Endothelial cell of umbilical vein (primary cell): ENCODE results near the gene FARP2. TPM values are rescaled to one million over a fixed set of nuclear protein-coding genes. Genes with fewer than 3 reads are reported as not detected.

Experiments used
- BruUV-seq: library from RNA; stranded (reverse); fragments of 400-500 nt; replicated peaks from 2 replicates; lab custom pipeline; 2021; lab: Mats Ljungman, UMichigan
- CTCF ChIA-PET: fragments of 300-600, 350-600 bp; sonication (Branson Sonifier 250); formaldehyde crosslinking; loops from one replicate; lab custom pipeline; 2021; ENCODE audit warnings: antibody characterized with exemption, inconsistent platforms; lab: Charles Lee
- POLR2A ChIA-PET: fragments of 300-600, 350-600 bp; sonication (Branson Sonifier 250); formaldehyde crosslinking; loops from one replicate; lab custom pipeline; 2021; ENCODE audit warnings: antibody characterized with exemption, inconsistent platforms; lab: Charles Lee
- DNase-seq: peaks from one replicate; pipeline ENCODE4 v3.0.0-alpha.2; 2011; ENCODE audit warnings: low read depth, low spot score
- FAIRE-seq: peaks from 2 replicates; lab custom pipeline; 2011; peaks lifted over from hg19 to GRCh38; lab: Jason Lieb, UNC
- H2AFZ ChIP-seq: 2 replicates; pipeline ENCODE4 v1.6.0; 2012; ENCODE audit warnings: low read depth, low read length, control low read depth, inconsistent platforms
- H3K27ac ChIP-seq: 2 replicates; pipeline ENCODE4 v1.5.1; 2011; ENCODE audit warnings: low read depth, mild to moderate bottlenecking, control low read depth, low read length, moderate library complexity; ENCODE audit not compliant: insufficient read depth
- H3K27me3 ChIP-seq, 2 experiments: 2 replicates each; pipeline versions ENCODE4 v1.6.0 to v1.6.1; 2011; ENCODE audit warnings: low read length in 2 of 2, mixed read lengths in 1 of 2; ENCODE audit not compliant: control insufficient read depth in 2 of 2, insufficient read depth in 2 of 2
- H3K36me3 ChIP-seq, 2 experiments: 2 replicates in 1 of 2; 3 replicates in 1 of 2; pipeline ENCODE4 v1.5.1; 2011; ENCODE audit warnings: low read length in 2 of 2, mild to moderate bottlenecking in 1 of 2, moderate library complexity in 1 of 2; ENCODE audit not compliant: control insufficient read depth in 2 of 2, insufficient read depth in 2 of 2; ENCODE audit errors: extremely low read depth in 1 of 2
- H3K4me1 ChIP-seq: 3 replicates; pipeline ENCODE4 v1.5.1; 2011; ENCODE audit warnings: mild to moderate bottlenecking, low read length; ENCODE audit not compliant: control insufficient read depth, insufficient read depth; ENCODE audit errors: extremely low read depth
- H3K4me2 ChIP-seq: 2 replicates; pipeline ENCODE4 v1.6.1; 2011; ENCODE audit warnings: low read length, control low read depth, mixed read lengths; ENCODE audit not compliant: insufficient read depth
- H3K4me3 ChIP-seq, 3 experiments: fragments of 200-600 bp in 1 of 3; sonication (generic), shearing (Covaris generic) in 1 of 3; replicated peaks in 1 of 3; 2 replicates each; pipeline ENCODE4 v1.5.1; 2011 to 2016; ENCODE audit warnings: control low read depth in 3 of 3, low read length in 3 of 3, mild to moderate bottlenecking in 2 of 3, inconsistent platforms in 1 of 3, low read depth in 1 of 3, moderate library complexity in 1 of 3; ENCODE audit not compliant: insufficient read depth in 1 of 3
- H3K79me2 ChIP-seq: 2 replicates; pipeline ENCODE4 v1.6.0; 2012; ENCODE audit warnings: low read length, inconsistent platforms; ENCODE audit not compliant: control insufficient read depth, insufficient read depth
- H3K9ac ChIP-seq: replicated peaks from 2 replicates; pipeline ENCODE3; 2011; ENCODE audit warnings: low read length, control low read depth; ENCODE audit not compliant: insufficient read depth; ENCODE audit errors: extremely low read depth
- H3K9me1 ChIP-seq: replicated peaks from 3 replicates; pipeline ENCODE4 v1.6.0; 2011; ENCODE audit warnings: mild to moderate bottlenecking, low read length; ENCODE audit not compliant: control insufficient read depth, insufficient read depth; ENCODE audit errors: extremely low read depth
- H3K9me3 ChIP-seq: replicated peaks from 2 replicates; pipeline ENCODE4 v1.5.1; 2012; ENCODE audit warnings: low read length, inconsistent platforms; ENCODE audit not compliant: control insufficient read depth, insufficient read depth
- H4K20me1 ChIP-seq: replicated peaks from 2 replicates; pipeline ENCODE3; 2011; ENCODE audit warnings: mild to moderate bottlenecking, low read length; ENCODE audit not compliant: control insufficient read depth, insufficient read depth; ENCODE audit errors: extremely low read depth
- CTCF ChIP-seq, 2 donors: IDR thresholded peaks; 1 replicate in 1 of 2; 2 replicates in 1 of 2; pipeline ENCODE4 v1.5.1; 2011; ENCODE audit warnings: low read length in 2 of 2, mild to moderate bottlenecking in 2 of 2, moderate library complexity in 2 of 2, control low read depth in 1 of 2, inconsistent platforms in 1 of 2, low read depth in 1 of 2; ENCODE audit not compliant: insufficient read depth in 1 of 2; ENCODE audit errors: extremely low read depth in 1 of 2
- EZH2 ChIP-seq: IDR thresholded peaks from 2 replicates; pipeline ENCODE4 v1.6.1; 2012; ENCODE audit warnings: borderline replicate concordance, low read depth, mild to moderate bottlenecking, moderate library complexity, low read length, inconsistent platforms; ENCODE audit not compliant: severe bottlenecking
- FOS ChIP-seq: IDR thresholded peaks from 2 replicates; pipeline ENCODE4 v1.6.1; 2011; ENCODE audit warnings: mild to moderate bottlenecking, low read length, moderate library complexity, borderline replicate concordance; ENCODE audit not compliant: insufficient read depth
- GATA2 ChIP-seq: IDR thresholded peaks from 2 replicates; pipeline ENCODE4 v1.7.0; 2011; ENCODE audit warnings: low read depth, mild to moderate bottlenecking, moderate library complexity, mixed read lengths, low read length; ENCODE audit not compliant: insufficient read length, insufficient read depth
- JUN ChIP-seq: IDR thresholded peaks from 2 replicates; pipeline ENCODE4 v1.6.1; 2011; ENCODE audit warnings: borderline replicate concordance, low read depth; ENCODE audit not compliant: insufficient read length, insufficient read depth
- MAX ChIP-seq: IDR thresholded peaks from 2 replicates; pipeline ENCODE4 v1.6.1; 2011; ENCODE audit not compliant: insufficient read depth, insufficient read length
- MYC ChIP-seq: IDR thresholded peaks from one replicate; pipeline ENCODE4 v1.6.1; 2011; ENCODE audit warnings: mild to moderate bottlenecking, low read depth, low read length
- POLR2A ChIP-seq: IDR thresholded peaks from 2 replicates; pipeline ENCODE4 v1.6.1; 2012; ENCODE audit warnings: low read depth, mild to moderate bottlenecking, control low read depth, low read length
- POLR2AphosphoS5 ChIP-seq: IDR thresholded peaks from 2 replicates; pipeline ENCODE4 v1.6.1; 2012; ENCODE audit warnings: low read depth, mild to moderate bottlenecking, control low read depth, low read length, moderate library complexity; ENCODE audit not compliant: insufficient read depth
- dilution Hi-C: fragments of 300-500 bp; cut with MboI; formaldehyde crosslinking; loops from one replicate; pipeline ENCODE4 v1.15.0; 2019; ENCODE audit warnings: low sequenced_read_pairs; ENCODE audit not compliant: extremely low pct_ligation_motif_present
- intact Hi-C: fragments of 100-400 bp; cut with micrococcal nuclease; formaldehyde crosslinking; loops from one replicate; pipeline ENCODE4 v1.10.0; 2022
- polyA plus RNA-seq, 4 experiments: library from polyadenylated mRNA; depleted of rRNA in 3 of 4; stranded (reverse) in 3 of 4; unstranded in 1 of 4; fragments of >200 nt; gene quantifications; 2 replicates each; pipeline versions ENCODE4 v1.2.1 to v1.2.3, GENCODE V29; 2011 to 2012; ENCODE audit warnings: missing spikeins in 1 of 4
- total RNA-seq: library from RNA; stranded (reverse); gene quantifications from 2 replicates; pipeline ENCODE4 v1.2.3, GENCODE V29; 2021

Gene FARP2
- total and polyA plus RNA-seq, 2 donors (not counting 3 experiments of a cell fraction or from before 2014, with no cell fraction given), result 15.3 to 45.3 TPM

GRCh38 chr2:241321033-241321432 lies 35.1 kb upstream of the FARP2 start:
- Histone ChIP-seq H3K27ac (no peak overlapping the region), H2AFZ (no peak overlapping the region), H3K4me3 (no peak overlapping the region), H3K9me3 (no peaks in the 10 kb centered on the region), H4K20me1 (peaks cover 13% of the 10 kb centered on the region), H3K36me3 (peaks cover 6 to 7% of the 10 kb centered on the region in 2 experiments), H3K9ac (peak overlapping the region; percentile 26), H3K9me1 (no peaks in the 10 kb centered on the region), H3K27me3 (no peaks in the 10 kb centered on the region), H3K79me2 (peaks cover 99% of the 10 kb centered on the region), H3K4me1 (peaks cover 53% of the 10 kb centered on the region), H3K4me2 (peak overlapping the region; percentile 74)
- intact Hi-C loops, result no loop called here
- no TSS peak for BruUV-seq
- no peak for TF ChIP-seq FOS
- TF ChIP-seq EZH2, result no peak
- TF ChIP-seq MAX, result no peak
- TF ChIP-seq JUN, result no peak
- TF ChIP-seq POLR2AphosphoS5, result no peak
- no peak for TF ChIP-seq GATA2
- no peak for TF ChIP-seq MYC
- TF ChIP-seq CTCF (IDR thresholded peaks at IDR 0.05; ENCODE audit: extremely low read depth in 1 of 2, insufficient read depth in 1 of 2, low read depth in 1 of 2, low read length in 2 of 2), result no peak
- no peak for TF ChIP-seq POLR2A
- CTCF ChIA-PET, result no interaction called here
- FAIRE-seq (no peak), DNase-seq (no peak)
- dilution Hi-C loops, result no loop called here
- POLR2A ChIA-PET, result no interaction called here
